ENCODE data around the gene WDPCP.
"Not testable (repeated sequence)": the region's sequence is repeated elsewhere in the genome, so short reads cannot be mapped to it uniquely, and the experiment has no call there.

The WDPCP gene

DNA sequence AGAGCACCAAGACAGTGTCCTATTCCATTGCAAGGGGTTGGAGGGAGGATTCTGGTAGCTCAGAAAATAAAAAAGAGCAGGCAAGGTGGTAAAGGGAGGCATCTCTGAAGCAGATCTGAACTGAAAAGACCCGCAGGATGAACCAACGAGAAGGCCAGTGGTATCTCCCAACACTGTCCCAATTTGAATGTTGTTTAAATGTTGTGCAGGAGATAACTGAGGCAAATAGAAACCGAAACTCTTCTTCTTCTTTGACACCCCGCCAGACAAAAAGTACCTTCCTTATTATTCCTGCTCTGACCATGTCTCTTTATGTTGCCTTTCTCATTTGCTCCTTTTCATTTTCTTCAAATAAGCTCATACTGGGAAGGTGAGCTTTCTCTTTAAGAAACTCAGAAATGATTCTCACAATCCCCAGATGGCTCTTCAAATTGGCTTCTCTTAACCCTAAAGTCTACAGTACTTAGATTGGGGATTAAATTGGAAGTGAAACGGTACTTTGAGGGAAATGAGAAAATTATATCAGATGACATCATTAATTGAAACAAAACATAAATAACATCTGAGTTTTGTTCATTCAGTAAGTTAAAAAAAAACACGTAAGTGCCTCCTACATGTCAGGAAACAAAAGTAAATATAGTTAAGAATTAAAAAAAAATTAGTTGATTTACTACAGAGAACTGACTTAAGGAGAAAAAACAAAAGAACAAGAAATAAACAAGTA lies 143.6 kb downstream of the WDPCP start:
- DNase-seq = no peak

DNA sequence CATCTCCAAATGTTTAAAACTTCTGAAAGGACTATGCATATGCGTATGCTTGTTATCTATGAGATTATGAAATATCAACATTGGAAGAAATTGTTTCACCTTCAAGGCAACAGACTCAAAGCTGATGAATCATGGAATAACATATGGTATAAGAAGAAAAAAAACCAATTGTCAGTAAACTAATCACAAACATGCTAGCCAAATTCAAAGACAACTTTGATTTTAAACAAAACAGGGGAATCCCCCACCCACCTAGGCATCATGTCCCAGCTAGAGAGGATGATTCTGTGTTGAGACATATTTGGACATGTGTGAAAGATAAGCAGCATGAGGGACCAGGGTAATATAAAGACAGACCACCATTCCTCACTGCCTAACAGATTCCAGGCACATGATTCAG lies 147.7 kb downstream of the WDPCP start:
- DNase-seq = no peak

DNA sequence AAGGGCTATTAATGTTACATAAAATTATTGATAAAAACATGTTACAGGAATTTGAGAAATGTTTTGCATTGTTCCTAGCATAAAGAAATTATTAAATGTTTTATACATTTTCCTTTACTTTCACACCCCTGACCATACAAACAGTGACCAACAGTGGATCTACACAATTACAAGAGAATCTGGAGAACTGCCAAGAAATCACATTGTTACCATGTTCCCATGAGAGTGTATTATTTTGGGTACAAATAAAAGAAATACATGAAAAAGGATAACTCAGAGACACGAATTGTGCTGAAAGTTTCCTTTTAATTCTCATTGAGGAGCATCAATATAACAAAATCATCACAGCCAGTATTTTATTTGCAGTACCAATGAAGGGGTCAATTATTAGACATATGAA lies 150.1 kb downstream of the WDPCP start:
- no peak for DNase-seq

DNA sequence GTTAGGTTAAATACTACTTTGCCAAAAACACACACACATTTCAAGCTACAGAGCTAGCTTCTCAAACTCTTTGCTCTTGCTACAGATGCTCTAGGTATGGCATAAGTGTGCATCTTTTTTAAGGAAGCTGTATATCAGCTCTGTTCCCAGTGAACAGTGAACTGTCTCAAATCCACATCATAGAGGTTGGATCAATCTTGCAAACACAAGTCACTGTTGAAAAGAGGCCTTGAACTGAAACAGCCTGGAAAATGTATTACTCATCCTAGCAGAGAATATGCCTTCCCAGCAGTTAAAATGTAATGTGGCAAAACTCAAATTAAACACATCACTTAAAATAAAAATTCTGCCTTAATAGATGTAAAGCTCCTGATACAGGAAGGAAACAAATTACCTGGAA lies 151.8 kb downstream of the WDPCP start:
- DNase-seq = no peak

DNA sequence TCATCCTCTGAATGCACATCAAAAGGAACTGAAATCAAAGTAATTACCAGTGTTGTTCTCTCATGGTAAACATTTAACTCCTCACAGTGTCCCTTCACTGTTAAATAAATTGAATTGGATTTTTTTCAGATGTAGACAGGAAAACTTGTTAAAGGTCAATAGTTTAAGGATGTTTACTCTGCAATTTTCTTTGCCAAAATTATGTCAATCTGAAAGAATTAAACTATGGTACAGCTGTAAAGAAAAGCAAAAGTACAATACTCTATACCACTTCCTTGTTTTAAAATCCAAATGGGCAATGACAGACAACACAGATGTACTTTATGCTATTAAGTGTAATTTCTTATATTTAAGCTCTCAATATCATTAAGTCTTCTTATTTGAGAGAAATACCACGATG lies 153.2 kb downstream of the WDPCP start:
- no peak for DNase-seq

DNA sequence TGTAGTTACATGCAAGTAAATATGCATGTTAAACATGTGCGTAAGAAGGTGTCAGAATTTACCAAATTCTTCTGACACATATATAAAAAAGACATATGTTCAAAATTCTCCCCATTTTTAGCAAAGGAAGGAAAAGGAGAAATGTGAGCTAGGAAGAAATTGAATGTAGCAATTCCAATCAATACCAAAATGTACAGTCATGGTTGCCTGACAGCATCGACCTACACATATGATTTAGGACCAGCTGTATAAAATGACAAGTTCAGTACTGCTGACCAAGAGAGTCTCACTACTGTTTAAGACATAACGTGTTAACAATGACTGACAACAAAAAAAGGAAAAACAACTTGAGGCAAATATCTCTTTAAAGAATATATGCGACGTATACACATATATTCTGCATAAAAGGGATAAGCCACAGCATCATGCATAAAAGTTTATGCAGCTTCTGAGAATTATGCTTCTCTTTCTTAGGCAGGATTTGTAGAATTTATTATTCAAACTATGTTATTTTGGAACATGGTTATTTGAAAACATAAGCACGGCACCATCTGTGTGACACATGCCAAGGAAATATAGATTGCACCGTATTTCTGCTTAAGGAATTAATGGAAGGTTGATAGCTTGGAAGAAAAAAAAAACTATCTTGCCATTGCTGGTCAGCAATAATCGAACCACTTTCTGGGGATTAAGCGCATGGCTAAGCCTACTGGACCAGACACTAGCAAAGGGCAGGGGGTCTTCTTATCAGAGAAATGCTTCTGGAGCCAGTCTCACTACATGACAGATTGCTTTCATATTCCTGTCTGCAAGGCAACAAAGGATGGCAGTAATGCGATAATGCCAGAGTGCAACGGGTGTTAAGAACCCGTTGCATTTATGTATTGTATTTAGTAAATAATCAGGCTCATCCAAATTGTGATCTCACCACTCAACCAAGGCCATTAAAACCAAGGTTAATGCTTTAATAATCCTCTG lies 154.0 kb downstream of the WDPCP start:
- DNase-seq = no peak

DNA sequence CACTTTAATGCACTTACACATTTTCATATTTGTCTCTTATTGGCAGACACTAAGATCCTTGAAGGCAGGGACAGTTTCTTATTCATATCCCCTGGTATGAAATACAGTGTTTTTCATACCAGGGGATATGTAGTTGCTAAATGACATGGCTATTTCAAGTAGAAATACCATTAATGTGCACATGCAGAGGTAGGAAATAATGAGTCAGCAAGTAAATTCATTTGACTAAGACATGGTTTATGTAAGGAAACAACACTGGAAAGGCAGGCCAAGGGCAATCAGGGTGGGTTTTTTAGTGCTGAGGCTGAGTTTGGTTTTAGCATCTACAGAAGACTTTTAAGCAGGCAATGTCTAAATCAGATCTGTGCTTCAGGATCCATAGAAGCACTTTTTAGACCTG lies 155.9 kb downstream of the WDPCP start:
- DNase-seq = no peak

DNA sequence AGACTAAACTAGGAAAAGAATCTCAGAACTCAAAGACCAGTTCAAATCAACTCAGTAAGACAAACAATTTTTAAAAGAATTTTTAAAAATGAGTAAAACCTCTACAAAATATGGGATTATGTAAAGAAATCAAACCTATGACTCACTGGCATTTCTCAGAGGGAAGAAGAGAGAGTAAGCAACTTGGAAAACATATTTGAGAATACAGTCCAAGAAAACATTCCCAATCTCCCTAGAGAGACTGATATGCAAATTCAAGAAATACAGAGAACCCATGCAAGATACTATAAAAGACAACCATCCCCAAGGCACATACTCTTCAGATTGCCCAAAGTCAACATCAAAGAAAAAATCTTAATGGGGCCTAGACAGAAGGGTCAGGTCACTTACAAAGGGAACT lies 162.7 kb downstream of the WDPCP start:
- DNase-seq = no peak

DNA sequence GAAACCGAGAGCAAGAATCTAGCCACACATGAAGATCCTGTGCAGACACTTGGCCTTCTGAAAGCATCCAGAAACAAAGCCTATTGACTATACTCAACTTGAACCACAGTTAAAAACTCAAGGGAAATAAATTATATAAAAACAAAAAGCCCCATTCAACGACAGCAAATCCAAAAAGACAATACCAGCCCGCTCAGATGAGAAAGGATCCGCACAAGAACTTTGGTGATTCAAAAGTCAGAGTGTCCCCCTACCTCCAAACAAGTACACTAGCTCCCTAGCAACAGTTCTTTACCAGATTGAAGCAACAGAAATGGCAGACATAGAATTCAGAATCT lies 163.2 kb downstream of the WDPCP start:
- DNase-seq = no peak

DNA sequence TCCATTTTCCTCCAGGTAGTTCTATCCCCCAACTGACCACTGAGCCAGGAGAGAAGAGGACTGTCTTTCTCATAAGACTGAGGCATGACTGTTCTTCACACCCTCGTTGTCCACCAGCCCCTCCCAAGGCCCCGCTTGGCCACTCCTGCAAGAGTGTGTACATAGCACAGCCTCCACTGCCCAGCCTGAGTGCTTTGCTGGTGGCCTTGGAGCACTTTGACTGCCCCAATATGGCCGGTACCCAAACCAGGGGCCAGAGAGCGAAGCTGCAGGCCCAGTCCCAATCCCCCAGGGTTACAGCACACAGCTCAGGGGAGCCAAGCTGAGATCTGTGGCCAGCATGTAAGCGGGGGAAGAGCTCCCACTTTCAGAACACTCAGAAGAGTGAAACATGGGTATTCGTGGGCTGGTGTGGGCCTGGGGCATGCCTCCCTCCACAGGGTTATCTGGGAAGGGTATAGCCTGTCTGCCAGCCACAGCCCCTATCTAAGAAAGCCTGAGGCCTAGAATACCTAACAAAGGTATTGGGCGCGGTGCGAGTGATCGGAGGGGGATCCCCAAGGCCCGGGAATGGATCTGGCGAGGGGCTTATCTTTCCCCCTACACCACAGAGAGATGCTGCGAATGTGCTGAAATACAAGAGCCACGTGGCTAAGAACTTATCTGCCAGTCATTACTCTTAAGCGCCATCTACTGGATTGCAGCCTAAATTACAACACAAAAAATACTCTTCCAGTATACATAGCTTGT lies 163.8 kb downstream of the WDPCP start:
- peak; percentile 45 to 58 for DNase-seq

DNA sequence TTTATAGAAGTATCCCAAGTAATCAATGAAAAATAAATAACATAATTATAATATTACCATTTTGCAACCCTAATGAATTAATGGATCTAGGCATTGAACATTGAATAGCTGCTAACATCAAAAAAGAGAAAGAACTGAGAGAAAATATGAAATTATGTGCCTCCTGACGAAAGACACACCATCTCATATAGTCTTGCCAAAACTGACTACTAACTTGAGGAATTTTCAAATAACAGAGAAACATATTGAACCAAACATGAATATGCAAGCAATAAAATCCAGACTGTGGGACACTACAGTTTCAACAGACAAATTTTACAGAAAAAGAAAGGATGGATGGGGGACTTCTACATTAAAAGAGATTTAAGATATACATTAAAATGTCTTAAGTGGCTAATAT lies 165.7 kb downstream of the WDPCP start:
- no peak for DNase-seq

DNA sequence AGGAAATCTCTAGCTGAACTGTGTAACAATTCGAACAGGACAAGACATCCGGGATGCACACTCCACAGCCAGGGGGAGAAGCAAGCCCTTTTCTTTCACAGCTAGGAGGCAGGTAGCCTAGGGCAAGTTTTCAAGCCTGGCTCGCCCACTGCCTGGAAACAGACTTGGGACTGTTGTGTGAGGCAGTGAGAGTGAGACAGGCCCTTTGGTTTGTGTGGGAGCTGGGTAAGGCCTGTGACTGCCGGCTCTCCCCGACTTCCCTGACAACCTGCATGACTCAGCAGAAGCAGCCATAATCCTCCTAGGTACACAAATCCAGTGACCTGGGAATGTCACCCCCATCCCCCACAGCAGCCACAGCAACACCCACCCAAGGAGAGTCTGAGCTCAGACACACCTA lies 179.7 kb downstream of the WDPCP start:
- DNase-seq = no peak

DNA sequence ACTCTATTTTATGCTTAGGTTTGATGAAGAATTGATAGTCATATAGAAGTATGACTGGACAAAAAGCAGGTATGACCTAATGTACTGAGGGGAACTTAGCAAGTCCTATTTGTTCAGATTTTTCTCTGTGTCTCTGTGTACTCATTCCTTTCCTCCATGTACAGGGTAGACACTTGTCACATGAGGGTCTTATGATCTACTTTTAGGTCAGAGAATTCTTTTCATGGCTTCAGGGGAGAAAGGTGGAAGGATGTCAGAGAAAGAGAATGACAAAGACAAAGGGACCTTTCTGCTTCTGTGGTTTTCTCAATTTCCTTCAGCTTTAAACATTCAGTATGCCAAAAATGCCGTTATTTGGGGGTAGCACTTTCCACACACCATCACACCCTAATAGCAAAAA lies 181.6 kb downstream of the WDPCP start:
- DNase-seq = no peak

DNA sequence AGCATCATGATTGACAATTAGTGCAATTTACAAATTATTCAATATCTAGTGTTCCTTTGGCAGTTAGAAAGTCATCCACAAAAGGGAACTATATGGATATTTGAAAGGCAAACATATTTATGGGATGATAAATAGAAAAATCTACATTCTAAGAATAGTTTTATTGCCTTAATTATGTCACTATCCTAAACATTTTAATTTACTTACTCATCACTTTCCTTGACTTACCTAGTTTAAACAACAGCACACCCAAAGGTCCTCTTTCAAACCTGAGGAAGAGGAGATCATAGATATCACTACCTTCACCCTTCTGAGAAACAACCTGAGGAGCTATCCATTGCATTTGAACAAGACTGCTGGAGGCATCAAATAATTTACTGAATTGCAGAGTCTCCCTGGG lies 184.5 kb downstream of the WDPCP start:
- no peak for DNase-seq

DNA sequence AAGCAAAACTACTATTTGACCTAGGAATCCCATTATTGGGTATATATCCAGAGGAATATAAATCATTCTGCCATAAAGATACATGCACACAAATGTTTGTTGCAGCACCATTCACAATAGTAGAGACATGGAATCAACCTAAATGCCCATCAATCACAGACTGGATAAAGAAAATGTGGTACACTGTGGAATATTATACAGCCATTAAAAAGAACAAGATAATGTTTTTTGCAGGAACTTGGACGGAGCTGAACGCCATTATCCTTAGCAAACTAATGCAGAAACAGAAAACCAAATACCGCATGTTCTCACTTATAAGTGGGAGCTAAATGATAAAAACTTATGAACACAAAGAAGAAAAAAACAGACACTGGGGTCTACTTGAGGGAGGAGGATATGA lies 185.4 kb downstream of the WDPCP start:
- DNase-seq = not testable (repeated sequence)

DNA sequence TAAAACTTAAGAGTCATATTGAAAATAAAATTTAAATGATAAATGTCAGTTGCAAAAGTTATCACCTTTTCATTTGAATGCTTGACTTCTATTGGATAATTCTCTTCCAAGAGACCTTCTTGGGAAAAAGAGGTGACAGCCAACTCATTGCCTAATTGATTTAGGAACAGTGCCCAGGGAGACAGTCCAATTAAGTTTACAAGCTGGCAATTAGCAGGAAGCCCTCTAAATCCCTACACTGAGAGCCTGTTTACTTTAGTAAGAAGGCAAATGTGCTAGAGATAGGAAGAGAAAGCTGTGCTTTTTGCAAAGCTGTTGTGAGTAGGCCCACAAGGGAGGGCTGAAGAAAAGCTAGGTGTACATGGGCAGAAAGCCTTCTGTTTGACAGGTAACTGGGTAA lies 189.1 kb downstream of the WDPCP start:
- DNase-seq = no peak

DNA sequence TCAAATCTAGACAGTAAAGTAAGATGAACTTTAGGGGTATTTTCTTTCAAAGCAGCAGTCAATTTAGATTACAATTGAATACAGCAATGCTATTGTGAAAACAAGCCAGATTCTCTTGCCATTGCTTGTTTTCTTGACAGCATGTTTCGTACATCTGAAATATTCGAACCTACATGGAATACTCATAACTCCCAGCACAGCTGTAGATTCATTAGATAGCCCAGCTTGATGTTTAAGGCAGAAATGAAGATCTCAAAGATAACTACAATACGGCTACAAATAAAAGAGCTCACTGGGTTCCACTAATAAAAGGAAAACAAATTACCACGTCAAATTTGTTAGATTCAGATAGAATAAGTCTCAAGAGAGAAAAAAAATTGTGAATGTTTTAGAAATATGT lies 208.8 kb downstream of the WDPCP start:
- DNase-seq = no peak

DNA sequence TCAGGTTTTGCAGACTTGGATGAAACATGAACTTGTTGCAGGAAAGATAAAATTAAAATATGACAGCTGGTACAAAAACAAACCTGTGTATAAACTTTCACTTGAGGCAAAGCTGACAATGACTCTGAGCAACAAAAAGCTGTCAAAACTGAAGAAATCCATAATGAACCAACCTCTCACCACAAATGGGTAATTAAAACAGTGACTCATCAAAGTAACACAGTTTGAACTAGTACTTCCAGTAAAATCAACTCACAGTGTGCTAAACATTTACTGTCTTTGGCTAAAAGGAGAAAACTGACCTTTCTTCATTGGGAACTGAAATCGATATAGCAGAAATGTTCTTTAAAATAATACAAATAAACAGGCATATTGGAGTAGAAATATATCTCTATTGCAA lies 209.7 kb downstream of the WDPCP start:
- DNase-seq = no peak

DNA sequence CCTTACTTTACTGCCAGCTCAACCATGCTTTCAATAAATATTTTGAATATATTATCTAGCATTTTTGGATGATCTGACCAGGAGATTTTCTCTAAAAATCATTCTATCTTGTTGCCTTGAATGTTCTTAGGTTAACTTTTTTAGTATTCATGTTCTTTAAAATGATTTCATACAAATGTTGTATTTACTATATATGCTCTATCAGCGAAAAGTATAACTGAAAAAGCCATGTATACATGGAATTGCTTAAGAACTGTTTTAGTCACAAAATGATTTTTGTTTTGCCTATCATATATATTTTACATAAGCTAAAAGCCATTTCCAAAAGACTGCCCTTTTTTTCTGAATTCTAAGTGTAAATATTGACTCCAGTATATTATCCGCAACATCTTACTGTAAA lies 213.9 kb downstream of the WDPCP start:
- DNase-seq = no peak

DNA sequence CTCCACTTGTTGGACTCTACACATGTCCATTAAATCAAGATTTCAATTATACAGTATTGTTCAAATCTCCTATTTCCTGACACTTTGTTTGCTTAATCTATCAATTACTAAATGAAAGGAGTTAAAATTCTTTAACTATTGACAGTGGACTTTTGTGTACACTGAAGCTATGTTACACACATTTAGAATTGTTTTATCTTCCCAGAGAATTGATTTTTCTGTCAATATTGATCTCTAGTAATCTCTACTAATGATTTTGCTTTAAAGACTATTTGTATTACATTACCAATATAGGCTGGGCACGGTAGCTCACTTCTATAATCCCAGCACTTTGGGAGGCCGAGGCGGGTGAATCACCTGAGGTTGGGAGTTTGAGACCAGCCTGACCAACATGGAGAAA lies 215.7 kb downstream of the WDPCP start:
- DNase-seq = no peak

DNA sequence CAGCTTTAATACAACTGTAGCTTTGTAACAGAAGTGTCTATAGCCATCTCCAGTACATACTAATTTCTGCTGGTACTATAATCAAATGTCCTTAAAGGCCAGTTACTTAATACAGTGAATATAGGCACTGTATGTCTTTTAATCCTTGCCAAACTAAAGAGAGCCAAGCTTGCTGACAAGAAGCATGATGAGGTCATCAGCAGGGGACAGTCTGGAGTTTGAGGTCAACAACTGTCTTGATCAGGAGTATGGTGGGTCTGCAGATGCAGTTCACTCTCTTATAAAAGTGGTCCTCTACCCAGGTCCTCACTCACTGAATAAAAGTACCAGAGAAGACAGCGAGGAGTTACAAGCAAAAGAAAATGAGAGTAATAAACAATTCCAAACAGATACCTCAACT lies 219.1 kb downstream of the WDPCP start:
- DNase-seq = no peak

DNA sequence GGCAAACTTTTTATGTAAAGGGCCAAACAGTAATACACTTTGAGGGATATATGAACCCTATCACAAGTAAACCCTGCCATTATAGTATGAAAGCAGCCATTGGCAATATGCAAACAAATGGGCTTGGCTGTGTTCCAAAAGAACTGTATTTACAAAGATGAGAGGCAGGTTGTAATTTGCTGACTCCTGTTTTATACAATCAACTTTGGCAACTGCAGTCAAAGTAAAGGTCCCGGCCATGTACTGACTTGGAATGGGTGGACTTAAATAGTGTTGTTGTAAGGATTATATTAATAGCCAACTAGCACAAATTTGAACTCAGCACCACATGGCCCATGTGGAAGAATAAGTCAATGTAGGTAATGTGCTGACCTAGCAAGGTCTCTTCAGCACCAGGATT lies 223.4 kb downstream of the WDPCP start:
- DNase-seq = peak; percentile 43 to 81

DNA sequence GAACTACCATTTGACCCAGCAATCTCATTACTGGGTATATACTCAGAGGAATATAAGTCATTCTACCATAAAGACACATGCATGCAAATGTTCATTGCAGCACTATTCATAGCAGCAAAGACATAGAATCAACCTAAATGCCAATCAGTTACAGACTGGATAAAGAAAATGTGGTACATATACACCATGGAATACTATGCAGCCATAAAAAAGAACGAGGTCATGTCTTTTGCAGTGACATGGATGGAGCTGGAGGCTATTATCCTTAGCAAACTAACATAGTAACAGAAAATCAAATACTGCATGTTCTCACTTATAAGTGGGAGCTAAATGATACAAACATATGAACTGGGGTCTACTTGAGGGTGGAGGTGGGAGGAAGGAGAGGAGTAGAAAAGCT lies 230.6 kb downstream of the WDPCP start:
- DNase-seq = not testable (repeated sequence)

DNA sequence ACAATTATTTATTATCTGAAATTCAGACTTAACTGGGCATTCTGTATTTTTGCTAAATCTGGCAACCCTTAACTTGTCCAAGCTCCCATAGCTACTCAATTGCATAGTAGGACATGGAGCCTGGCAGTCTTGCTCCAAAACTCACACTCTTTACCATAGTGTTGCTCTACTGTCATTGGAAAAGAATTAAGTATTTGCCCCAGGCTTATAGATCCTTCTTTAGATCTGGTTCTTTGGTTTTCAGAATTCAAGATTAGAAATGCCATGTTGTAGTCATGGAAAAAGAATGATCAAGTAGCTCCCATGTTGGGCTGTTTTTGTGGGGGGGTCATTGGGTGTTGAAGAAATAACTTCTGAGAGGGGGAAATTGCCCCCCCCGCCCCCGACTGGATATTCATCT lies 240.9 kb downstream of the WDPCP start:
- no peak for DNase-seq
